DOHH2 (cell line): ENCODE measurements around the gene KCNMA1.

Experiments
- H3F3A ChIP-seq: fragments of 200-600 bp; sonication (generic), shearing (Covaris generic); 2 replicates; pipeline ENCODE4 v1.6.0; 2016; ENCODE audit warnings: antibody characterized with exemption, mild to moderate bottlenecking; ENCODE audit not compliant: control insufficient read depth, insufficient read depth
- H3K27ac ChIP-seq: fragments of 200-600 bp; sonication (generic); 2 replicates; pipeline ENCODE4 v1.5.1; 2014; ENCODE audit warnings: low read depth, mild to moderate bottlenecking, low read length, moderate library complexity
- H3K27me3 ChIP-seq: fragments of 200-600 bp; sonication (generic); 2 replicates; pipeline ENCODE4 v1.6.1; 2014; ENCODE audit warnings: mild to moderate bottlenecking, low read length, mixed read lengths; ENCODE audit not compliant: control insufficient read depth
- H3K36me3 ChIP-seq: fragments of 200-600 bp; sonication (generic); 2 replicates; pipeline ENCODE4 v1.6.1; 2014; ENCODE audit warnings: mild to moderate bottlenecking, low read length, moderate library complexity, mixed read lengths; ENCODE audit not compliant: control insufficient read depth
- H3K4me1 ChIP-seq: fragments of 200-600 bp; sonication (generic); 2 replicates; pipeline ENCODE4 v1.6.1; 2014; ENCODE audit warnings: mild to moderate bottlenecking, low read length, mixed read lengths; ENCODE audit not compliant: control insufficient read depth
- H3K4me2 ChIP-seq: fragments of 200-600 bp; sonication (generic); 2 replicates; pipeline ENCODE4 v1.6.0; 2014; ENCODE audit warnings: mild to moderate bottlenecking, low read length, moderate library complexity
- H3K4me3 ChIP-seq: fragments of 200-600 bp; sonication (generic); 2 replicates; pipeline ENCODE4 v1.5.1; 2014; ENCODE audit warnings: mild to moderate bottlenecking, low read length, mixed read lengths
- H3K79me2 ChIP-seq: fragments of 200-600 bp; sonication (generic); 2 replicates; pipeline ENCODE4 v1.6.1; 2014; ENCODE audit warnings: mild to moderate bottlenecking, low read length, mixed read lengths; ENCODE audit not compliant: control insufficient read depth
- H3K9me2 ChIP-seq: fragments of 200-600 bp; sonication (generic); replicated peaks from 2 replicates; pipeline ENCODE4 v1.6.1; 2014; ENCODE audit warnings: mild to moderate bottlenecking, low read length, mixed read lengths; ENCODE audit not compliant: control insufficient read depth
- H3K9me3 ChIP-seq: fragments of 200-600 bp; sonication (generic); 2 replicates; pipeline ENCODE4 v1.6.1; 2014; ENCODE audit warnings: antibody characterized with exemption, low read length, mixed read lengths; ENCODE audit not compliant: control insufficient read depth, insufficient read depth
- H4K20me1 ChIP-seq: fragments of 200-600 bp; sonication (generic); 2 replicates; pipeline ENCODE4 v1.6.0; 2014; ENCODE audit warnings: low read depth, mild to moderate bottlenecking, antibody characterized with exemption, low read length, moderate library complexity; ENCODE audit not compliant: control insufficient read depth, insufficient read depth
- EZH2phosphoT487 ChIP-seq: fragments of 200-600 bp; sonication (generic); IDR thresholded peaks from 2 replicates; pipeline ENCODE4 v1.6.1; 2017; ENCODE audit warnings: borderline replicate concordance, mild to moderate bottlenecking, antibody characterized with exemption, low read length, moderate library complexity, mixed read lengths
- TF ChIP-seq, protein P1 (sequence below): fragments of 200-600 bp; sonication (generic); IDR thresholded peaks from one replicate; pipeline ENCODE4 v1.5.1; 2014; ENCODE audit warnings: antibody characterized with exemption, mild to moderate bottlenecking, low read depth, low read length; ENCODE audit not compliant: poor library complexity, severe bottlenecking

Gene KCNMA1

DNA sequence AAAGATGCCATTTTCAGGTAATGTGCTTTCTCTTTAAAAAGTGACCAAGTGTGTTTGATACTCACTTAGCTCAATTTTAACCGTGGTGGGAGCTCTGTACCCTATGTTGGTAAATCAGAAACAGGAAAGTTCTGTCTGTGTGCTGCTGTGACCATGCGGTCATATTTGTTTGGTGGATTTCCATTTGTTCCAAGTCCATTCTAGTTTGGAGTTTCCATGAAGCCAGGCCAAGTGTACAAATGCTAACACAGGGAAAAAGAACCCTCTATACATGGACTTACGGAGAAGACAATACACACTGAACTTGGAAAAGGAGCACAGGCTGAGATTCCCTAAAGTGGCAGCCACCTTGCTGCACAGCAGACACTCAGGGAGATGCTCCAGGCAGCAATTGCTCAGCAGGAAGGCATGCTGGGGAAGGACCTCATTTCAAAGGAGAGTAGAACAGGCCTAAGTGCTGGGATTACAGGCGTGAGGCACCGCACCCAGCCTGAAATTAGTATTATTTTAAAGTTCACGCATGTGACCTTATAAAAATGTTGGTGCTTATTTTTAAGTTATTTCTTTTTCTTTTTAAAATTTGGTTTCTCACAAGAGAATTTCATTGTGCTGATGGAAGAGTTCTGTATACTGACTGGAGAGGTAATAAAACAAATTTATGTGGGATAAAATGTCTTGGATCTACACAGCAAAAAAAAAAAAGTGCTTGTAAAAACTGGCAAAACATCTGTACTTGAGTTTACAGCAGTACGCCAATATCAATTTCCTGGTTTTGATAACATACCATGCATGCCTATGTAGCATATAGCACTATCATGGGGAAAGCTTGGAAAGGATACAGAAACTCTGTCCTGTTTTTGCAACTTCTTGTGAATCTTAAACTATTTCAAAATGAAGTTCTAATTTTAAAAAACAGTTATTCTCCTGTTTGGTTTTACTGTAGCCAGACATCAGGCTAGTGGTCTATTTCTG is 436.2 kb downstream of the KCNMA1 start:
- no peak overlapping the region for H3K4me2 ChIP-seq
- no peaks in the 10 kb centered on the region for H3K4me1 ChIP-seq
- H3K27ac ChIP-seq: no peak overlapping the region
- no peaks in the 10 kb centered on the region for H3K27me3 ChIP-seq
- no peaks in the 10 kb centered on the region for H3K36me3 ChIP-seq
- H3K9me2 ChIP-seq: no peaks in the 10 kb centered on the region
- H4K20me1 ChIP-seq: no peaks in the 10 kb centered on the region
- H3K9me3 ChIP-seq: no peaks in the 10 kb centered on the region
- no peak overlapping the region for H3K4me3 ChIP-seq
- no peaks in the 10 kb centered on the region for H3K79me2 ChIP-seq
- TF ChIP-seq, protein P1, sequence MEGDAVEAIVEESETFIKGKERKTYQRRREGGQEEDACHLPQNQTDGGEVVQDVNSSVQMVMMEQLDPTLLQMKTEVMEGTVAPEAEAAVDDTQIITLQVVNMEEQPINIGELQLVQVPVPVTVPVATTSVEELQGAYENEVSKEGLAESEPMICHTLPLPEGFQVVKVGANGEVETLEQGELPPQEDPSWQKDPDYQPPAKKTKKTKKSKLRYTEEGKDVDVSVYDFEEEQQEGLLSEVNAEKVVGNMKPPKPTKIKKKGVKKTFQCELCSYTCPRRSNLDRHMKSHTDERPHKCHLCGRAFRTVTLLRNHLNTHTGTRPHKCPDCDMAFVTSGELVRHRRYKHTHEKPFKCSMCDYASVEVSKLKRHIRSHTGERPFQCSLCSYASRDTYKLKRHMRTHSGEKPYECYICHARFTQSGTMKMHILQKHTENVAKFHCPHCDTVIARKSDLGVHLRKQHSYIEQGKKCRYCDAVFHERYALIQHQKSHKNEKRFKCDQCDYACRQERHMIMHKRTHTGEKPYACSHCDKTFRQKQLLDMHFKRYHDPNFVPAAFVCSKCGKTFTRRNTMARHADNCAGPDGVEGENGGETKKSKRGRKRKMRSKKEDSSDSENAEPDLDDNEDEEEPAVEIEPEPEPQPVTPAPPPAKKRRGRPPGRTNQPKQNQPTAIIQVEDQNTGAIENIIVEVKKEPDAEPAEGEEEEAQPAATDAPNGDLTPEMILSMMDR: no peak
- TF ChIP-seq EZH2phosphoT487: no peak
- no peaks in the 10 kb centered on the region for H3F3A ChIP-seq

DNA sequence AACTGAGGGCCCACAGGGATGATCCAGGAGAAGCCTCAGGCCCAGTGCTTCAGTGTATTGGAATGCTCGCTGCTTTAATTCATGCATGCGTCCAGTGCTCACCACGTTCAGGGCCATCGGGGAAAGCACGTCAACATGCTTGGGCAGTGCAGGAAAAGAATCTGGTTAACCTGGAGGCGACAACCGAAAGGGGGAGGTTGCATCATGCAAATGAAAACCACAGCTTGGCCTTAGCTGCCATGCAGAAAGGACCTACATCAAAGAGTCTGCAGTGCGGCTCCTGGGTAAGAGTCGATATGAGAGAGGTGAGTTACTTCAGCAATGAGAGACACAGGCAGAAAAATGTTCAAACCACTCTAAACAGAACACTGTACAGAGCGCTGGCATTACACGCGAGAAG is 440.1 kb downstream of the KCNMA1 start:
- Histone ChIP-seq H3K36me3 (no peaks in the 10 kb centered on the region), H3K9me3 (no peaks in the 10 kb centered on the region), H3K4me3 (no peak overlapping the region), H3F3A (no peaks in the 10 kb centered on the region), H3K4me1 (no peaks in the 10 kb centered on the region), H3K4me2 (no peak overlapping the region), H3K79me2 (no peaks in the 10 kb centered on the region), H4K20me1 (no peaks in the 10 kb centered on the region), H3K27ac (no peak overlapping the region), H3K9me2 (no peaks in the 10 kb centered on the region), H3K27me3 (no peaks in the 10 kb centered on the region)
- TF ChIP-seq, protein P1: no peak
- no peak for TF ChIP-seq EZH2phosphoT487

DNA sequence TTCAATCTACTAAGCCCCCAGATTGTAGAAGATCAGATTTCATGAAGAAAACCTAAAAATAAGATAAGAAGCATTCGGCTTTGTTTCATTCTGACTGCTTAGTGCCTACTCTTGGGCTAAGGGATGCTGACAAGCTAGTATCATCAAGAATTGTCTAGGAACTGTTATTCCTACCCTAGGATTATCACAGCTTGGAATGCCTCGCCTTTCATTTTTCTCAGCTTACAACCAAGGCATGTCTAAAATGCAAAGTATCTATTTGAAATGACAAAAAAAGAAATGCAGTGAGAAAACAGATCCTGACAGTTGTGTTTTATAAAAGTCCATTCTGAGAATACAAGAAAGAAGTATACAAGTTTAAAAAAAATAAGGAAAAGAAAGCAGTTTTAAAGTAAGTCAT is 441.0 kb downstream of the KCNMA1 start:
- no peaks in the 10 kb centered on the region for H4K20me1 ChIP-seq
- H3K9me3 ChIP-seq: no peaks in the 10 kb centered on the region
- H3K27ac ChIP-seq: no peak overlapping the region
- H3K79me2 ChIP-seq: no peaks in the 10 kb centered on the region
- H3K4me3 ChIP-seq: no peak overlapping the region
- no peaks in the 10 kb centered on the region for H3K9me2 ChIP-seq
- no peaks in the 10 kb centered on the region for H3K36me3 ChIP-seq
- no peaks in the 10 kb centered on the region for H3K4me1 ChIP-seq
- TF ChIP-seq, protein P1: no peak
- TF ChIP-seq EZH2phosphoT487: no peak
- no peak overlapping the region for H3K4me2 ChIP-seq
- no peaks in the 10 kb centered on the region for H3K27me3 ChIP-seq
- H3F3A ChIP-seq: no peaks in the 10 kb centered on the region
